ENCODE results near the gene NELL1.

The NELL1 gene

GRCh38 chr11:20874358-20874757, 205.0 kb downstream of the NELL1 start:
- DNase-seq (ENCODE audit: low read depth): no peak

- DNase-seq (ENCODE audit: low read depth): no peak
Measured at GRCh38 chr11:20875889-20876288, 206.5 kb downstream of the NELL1 start.

GRCh38 chr11:20876738-20877137, 207.4 kb downstream of the NELL1 start:
- no peak for DNase-seq (ENCODE audit: low read depth)

- no peak for DNase-seq (ENCODE audit: low read depth)
Measured at GRCh38 chr11:20880094-20880493, 210.7 kb downstream of the NELL1 start.

GRCh38 chr11:20881328-20882079, 212.1 kb downstream of the NELL1 start:
- no peak for DNase-seq (ENCODE audit: low read depth)

- no peak for DNase-seq (ENCODE audit: low read depth)
Measured at GRCh38 chr11:20887137-20887536, 217.8 kb downstream of the NELL1 start.

GRCh38 chr11:20894296-20894695, 224.9 kb downstream of the NELL1 start:
- no peak for DNase-seq (ENCODE audit: low read depth)

GRCh38 chr11:20909995-20910726, 240.8 kb downstream of the NELL1 start:
- DNase-seq (ENCODE audit: low read depth): no peak

- no peak for DNase-seq (ENCODE audit: low read depth)
Measured at GRCh38 chr11:20910733-20911132, 241.3 kb downstream of the NELL1 start.

- DNase-seq (ENCODE audit: low read depth): no peak
Measured at GRCh38 chr11:20912065-20912821, 242.9 kb downstream of the NELL1 start.

- DNase-seq (ENCODE audit: low read depth): no peak
Measured at GRCh38 chr11:20912922-20913512, 243.6 kb downstream of the NELL1 start.

- DNase-seq (ENCODE audit: low read depth): no peak
Measured at GRCh38 chr11:20917306-20917705, 247.9 kb downstream of the NELL1 start.

GRCh38 chr11:20926799-20927540, 257.6 kb downstream of the NELL1 start:
- no peak for DNase-seq (ENCODE audit: low read depth)

- no peak for DNase-seq (ENCODE audit: low read depth)
Measured at GRCh38 chr11:20931029-20931428, 261.6 kb downstream of the NELL1 start.

- DNase-seq (ENCODE audit: low read depth): no peak
Measured at GRCh38 chr11:20933086-20933485, 263.7 kb downstream of the NELL1 start.

- DNase-seq (ENCODE audit: low read depth): no peak
Measured at GRCh38 chr11:20933958-20934357, 264.6 kb downstream of the NELL1 start.

GRCh38 chr11:20934516-20934915, 265.1 kb downstream of the NELL1 start:
- DNase-seq (ENCODE audit: low read depth): no peak

- no peak for DNase-seq (ENCODE audit: low read depth)
Measured at GRCh38 chr11:20937826-20938225, 268.4 kb downstream of the NELL1 start.

- DNase-seq (ENCODE audit: low read depth): no peak
Measured at GRCh38 chr11:20949585-20949984, 280.2 kb downstream of the NELL1 start.

GRCh38 chr11:20962581-20962980, 293.2 kb downstream of the NELL1 start:
- DNase-seq (ENCODE audit: low read depth): no peak

- DNase-seq (ENCODE audit: low read depth): no peak
Measured at GRCh38 chr11:20963596-20963995, 294.2 kb downstream of the NELL1 start.

- no peak for DNase-seq (ENCODE audit: low read depth)
Measured at GRCh38 chr11:20964985-20965384, 295.6 kb downstream of the NELL1 start.

Measured in stimulated activated CD8-positive, alpha-beta memory T cell treated with anti-CD3 and anti-CD28 coated beads, Interleukin-15, amount 100 ng/mL, for 1 hour (primary cell).